ENCODE results near the gene NEIL3.
"Not testable (repeated sequence)": the region's sequence is repeated elsewhere in the genome, so short reads cannot be mapped to it uniquely, and the experiment has no call there.

Gene NEIL3

GRCh38 chr4:177302371-177303100, 7.1 kb upstream of the NEIL3 start:
- no peak for DNase-seq (ENCODE audit: low read depth in 2 of 2)

DNA sequence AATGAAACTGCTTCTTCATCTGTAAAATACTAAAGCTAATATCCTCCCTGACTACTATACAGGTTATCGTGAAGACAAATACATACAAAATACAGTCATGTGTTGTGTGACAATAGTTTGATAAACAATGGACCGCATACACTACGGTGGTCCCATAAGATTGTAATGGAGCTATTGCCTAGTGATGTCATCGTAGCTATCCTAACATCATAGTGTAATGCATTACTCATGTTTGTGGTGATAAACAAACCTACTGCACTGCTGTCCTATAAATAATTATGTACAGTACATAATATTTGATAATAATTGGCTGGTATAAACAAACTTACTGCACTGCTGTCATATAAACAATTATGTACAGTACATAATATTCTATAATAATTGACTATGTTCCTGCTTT, 5.6 kb upstream of the NEIL3 start:
- no peak for DNase-seq (ENCODE audit: low read depth in 2 of 2)

- not testable (repeated sequence) for DNase-seq (ENCODE audit: low read depth in 2 of 2)
These were observed 4.8 kb upstream of the NEIL3 start for GRCh38 chr4:177304864-177305263.

DNA sequence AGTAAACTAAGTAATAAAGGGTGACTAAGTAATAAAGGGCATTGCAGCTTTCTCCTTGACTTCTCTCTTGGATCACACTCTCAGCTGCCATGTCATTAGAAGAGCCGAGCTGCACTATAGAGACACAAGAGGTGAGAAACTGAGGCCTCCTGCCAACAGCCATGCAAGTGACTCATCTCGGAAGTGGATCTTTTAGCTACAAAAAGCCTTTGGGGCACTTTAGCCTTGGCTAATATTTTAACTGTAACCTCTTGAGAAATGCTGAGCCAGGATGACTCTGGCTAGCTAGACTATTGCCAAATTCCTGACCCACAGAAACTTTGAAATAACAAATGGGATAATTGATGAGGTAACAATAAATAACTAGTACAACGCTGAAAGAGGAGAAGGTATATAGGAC, 1.5 kb upstream of the NEIL3 start:
- no peak for DNase-seq (ENCODE audit: low read depth in 2 of 2)

DNA sequence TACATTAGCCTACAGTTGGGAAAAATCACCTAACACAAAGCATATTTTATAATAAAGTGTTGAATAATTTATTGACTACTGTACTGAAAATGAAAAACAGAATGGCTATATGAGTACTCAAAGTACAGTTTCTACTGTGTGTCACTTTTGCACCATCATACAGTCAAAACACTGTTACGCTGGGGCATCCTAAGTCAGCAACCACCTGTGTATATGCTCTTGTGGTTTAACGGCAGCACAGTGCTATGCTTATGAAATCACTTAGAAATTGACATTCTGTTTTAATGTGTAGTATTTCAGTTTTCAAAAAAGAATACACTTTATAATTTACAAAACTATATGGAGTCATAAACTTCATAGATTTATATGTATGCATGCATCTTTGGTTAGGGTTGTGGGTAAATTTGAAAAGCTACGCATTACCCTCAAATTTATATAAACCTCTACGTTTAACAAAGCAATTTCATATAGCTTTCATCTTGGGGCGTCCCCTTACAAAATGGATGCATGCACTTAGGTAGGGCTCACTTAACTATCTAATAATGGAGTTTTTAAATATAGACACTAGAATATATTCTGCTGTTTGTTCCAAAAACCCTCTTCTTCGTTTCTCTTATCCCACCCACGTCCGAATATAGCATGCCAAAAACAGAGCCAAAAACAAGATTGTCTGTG, 690 bp upstream of the NEIL3 start:
- no peak for DNase-seq (ENCODE audit: low read depth in 2 of 2)

DNA sequence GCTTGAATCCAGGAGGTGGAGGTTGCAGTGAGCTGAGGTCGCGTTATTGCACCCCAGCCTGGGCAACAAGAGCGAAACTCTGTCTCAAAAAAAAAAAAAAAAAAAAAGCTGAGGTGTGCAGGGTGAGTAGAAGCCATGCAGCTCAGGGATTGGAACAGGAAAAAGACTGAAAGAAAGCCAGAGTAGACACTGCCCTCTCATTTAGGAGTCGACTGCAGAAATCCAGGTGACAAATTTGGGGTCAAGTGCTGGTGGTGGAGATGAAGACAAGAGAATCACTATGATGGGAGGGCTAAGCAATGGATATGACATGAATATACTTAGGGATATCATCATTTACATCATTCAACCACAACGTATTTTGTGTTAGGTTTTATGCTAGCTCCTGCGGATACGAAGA, 1.9 kb downstream of the NEIL3 start:
- no peak for DNase-seq (ENCODE audit: low read depth in 2 of 2)

DNA sequence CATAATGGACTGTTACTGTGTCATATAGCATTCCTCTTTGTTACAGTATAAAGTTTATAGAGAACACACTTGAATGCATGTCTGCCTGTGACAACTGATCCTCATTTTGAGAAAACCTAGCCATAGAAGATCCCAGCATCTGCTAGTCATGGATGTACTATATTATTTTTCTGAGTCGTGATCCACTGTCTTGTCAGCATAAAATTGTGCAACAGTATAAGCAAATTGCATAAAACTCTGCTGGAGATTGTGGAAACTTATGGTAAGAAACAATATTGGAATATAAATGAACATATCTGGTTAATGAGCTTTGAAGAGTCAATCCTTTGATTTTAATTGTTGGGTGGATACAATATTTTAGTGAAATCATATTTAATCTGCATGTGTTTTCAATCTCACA, 3.6 kb downstream of the NEIL3 start:
- no peak for DNase-seq (ENCODE audit: low read depth in 2 of 2)

GRCh38 chr4:177315767-177316464, 6.2 kb downstream of the NEIL3 start:
- no peak for DNase-seq (ENCODE audit: low read depth in 2 of 2)

DNA sequence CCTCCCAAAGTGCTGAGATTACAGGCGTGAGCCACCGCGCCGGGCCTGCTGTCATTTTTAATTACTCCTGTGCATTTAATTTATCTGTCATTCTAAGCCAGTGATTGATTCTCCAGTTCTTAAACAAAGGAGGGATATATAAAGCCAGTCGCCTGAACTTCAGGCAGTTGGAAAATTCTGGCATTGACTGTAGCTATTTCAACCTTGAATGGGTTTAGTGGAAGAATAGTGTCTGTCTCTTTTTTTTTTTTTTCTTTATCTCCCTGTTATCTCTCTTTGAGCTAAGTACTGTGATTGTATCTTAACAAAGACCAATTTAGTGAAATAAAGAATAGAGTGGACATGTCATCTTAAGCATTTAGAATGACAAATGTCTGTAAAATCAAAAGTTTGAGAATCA, 11.0 kb downstream of the NEIL3 start:
- DNase-seq (ENCODE audit: low read depth in 2 of 2), result no peak

DNA sequence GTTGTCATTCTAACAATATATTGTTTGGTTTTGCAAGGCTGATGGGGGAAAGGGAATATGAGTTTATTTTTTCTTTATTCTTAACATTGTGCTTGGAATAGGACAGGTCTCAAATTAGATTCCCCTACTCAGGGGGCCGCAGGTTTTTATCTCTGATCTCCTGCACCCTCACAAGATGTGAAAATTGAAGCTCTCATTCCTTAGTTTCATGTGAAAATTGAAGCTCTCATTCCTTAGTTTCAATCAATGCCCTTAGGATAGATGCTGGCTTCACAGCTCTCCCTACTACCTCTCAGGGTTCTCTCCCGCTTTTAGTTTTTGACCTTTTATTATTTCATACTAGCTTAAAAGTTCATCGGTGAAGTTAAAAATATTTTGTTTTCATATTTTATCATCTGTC, 12.0 kb downstream of the NEIL3 start:
- DNase-seq (ENCODE audit: low read depth in 2 of 2), result no peak

DNA sequence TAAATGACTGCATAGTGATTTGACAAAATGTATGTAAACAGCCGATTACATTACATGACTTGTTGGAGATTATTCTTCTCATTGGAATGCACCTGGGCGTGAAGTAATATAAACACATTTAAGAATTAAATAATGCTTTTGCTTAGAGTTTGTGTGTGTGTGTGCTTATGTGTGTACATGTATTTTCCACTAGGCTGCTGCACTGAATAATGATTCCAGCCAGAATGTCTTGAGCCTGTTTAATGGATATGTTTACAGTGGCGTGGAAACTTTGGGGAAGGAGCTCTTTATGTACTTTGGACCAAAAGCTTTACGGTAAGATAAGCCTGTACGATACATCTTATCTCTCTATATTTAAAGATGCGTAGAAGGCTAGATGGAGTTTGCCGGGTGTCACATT, 12.6 kb downstream of the NEIL3 start:
- DNase-seq (ENCODE audit: low read depth in 2 of 2), result no peak

DNA sequence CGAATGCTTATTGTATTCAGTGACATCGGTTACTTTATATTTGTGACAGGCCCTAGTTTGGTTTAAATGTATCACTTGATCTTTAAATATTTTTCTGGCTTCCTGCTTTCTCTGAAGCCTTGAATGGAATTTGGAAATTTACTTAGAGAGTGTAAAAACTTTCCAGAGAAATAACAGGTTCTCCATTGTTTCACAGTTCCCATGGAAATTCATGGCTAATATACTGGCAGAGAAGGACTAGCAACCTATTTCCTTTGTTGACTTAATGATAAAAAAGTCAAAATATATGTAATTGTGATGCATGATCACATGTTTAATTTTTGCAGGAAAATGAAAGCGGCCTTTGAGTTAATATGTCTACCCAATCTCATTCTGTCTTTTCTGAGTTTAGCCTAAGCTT, 13.2 kb downstream of the NEIL3 start:
- no peak for DNase-seq (ENCODE audit: low read depth in 2 of 2)

GRCh38 chr4:177323416-177323815, 13.7 kb downstream of the NEIL3 start:
- DNase-seq (ENCODE audit: low read depth in 2 of 2), result no peak

GRCh38 chr4:177332119-177332518, 22.4 kb downstream of the NEIL3 start:
- no peak for DNase-seq (ENCODE audit: low read depth in 2 of 2)

GRCh38 chr4:177339477-177340374, 30.1 kb downstream of the NEIL3 start:
- DNase-seq (ENCODE audit: low read depth in 2 of 2), result no peak

- DNase-seq (ENCODE audit: low read depth in 2 of 2), result no peak
These were observed 38.7 kb downstream of the NEIL3 start for GRCh38 chr4:177348348-177348747.

DNA sequence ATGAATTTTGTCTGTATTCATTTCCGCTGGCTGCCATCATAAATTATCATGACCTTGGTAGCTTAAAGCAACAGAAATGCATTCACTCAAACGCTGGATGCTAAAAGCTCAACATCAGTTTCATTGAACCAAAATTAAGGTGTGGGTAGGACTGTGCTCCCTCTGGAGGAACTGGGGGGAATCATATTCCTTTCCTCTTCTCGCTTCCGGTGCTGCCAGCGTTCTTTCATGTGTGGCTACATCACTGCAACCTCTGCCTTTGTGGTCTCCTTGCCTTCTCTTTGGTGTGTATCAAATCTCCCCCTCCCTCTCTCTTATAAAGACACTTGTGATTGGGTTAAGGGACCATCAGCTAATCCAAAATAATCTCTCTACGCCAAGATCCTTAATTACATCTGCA, 39.5 kb downstream of the NEIL3 start:
- no peak for DNase-seq (ENCODE audit: low read depth in 2 of 2)

GRCh38 chr4:177351622-177352244, 42.1 kb downstream of the NEIL3 start:
- no peak for DNase-seq (ENCODE audit: low read depth in 2 of 2)

DNA sequence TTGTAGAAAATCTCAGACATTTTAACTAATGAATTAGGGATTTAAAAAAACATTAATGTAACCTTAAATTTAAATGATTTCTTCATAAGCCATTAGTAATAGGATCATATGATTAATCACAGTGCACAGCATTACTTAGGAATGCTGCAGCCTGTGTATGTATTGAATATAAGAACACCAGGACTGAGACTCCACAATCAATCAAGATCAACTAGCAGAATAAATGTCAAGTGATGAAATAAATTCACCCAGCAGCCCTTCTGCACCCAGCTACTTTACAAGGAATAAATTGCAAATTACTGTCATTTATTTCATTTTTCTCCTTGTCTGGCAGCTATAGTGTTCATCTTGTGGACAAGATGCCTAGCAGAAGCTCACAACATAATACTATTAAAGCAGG, 46.5 kb downstream of the NEIL3 start:
- no peak for DNase-seq (ENCODE audit: low read depth in 2 of 2)

GRCh38 chr4:177356921-177357320, 47.2 kb downstream of the NEIL3 start:
- no peak for DNase-seq (ENCODE audit: low read depth in 2 of 2)

- DNase-seq (ENCODE audit: low read depth in 2 of 2), result no peak
These were observed 57.7 kb downstream of the NEIL3 start for GRCh38 chr4:177367336-177367735.

DNA sequence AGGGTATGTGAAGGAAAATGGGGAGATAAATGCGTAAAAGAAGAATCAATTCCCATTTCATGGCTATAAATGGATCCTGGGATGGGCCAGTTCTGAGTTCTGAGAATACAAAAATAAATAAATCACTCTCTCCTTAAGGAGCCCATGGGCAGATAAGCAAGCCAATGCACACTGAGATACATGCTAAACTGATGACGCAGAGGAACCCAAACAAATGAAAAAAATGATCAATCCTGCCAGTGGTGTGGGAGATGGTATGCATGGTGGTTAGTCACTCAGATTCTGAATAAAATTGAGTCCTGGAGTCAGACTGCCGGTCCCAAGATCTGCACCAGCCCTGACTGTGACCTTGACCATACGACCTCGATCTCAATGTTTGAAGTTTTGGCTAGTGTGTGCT, 59.7 kb downstream of the NEIL3 start:
- DNase-seq (ENCODE audit: low read depth in 2 of 2), result no peak

Measured in stimulated activated CD4-positive, alpha-beta T cell treated with anti-CD3 and anti-CD28 coated beads, Interleukin-12 subunit alpha, Interleukin-12 subunit beta, amount 100 ng/mL, for 24 hours (primary cell).